Endothelial cell of umbilical vein (primary cell): ENCODE measurements around the gene NUPR1. TPM values are rescaled to one million over a fixed set of nuclear protein-coding genes. Genes with fewer than 3 reads are reported as not detected.

Source experiments
- BruUV-seq: library from RNA; stranded (reverse); fragments of 400-500 nt; replicated peaks from 2 replicates; lab custom pipeline; 2021; lab: Mats Ljungman, UMichigan
- CTCF ChIA-PET: fragments of 300-600, 350-600 bp; sonication (Branson Sonifier 250); formaldehyde crosslinking; loops from one replicate; lab custom pipeline; 2021; ENCODE audit warnings: antibody characterized with exemption, inconsistent platforms; lab: Charles Lee
- POLR2A ChIA-PET: fragments of 300-600, 350-600 bp; sonication (Branson Sonifier 250); formaldehyde crosslinking; loops from one replicate; lab custom pipeline; 2021; ENCODE audit warnings: antibody characterized with exemption, inconsistent platforms; lab: Charles Lee
- DNase-seq: peaks from one replicate; pipeline ENCODE4 v3.0.0-alpha.2; 2011; ENCODE audit warnings: low read depth, low spot score
- FAIRE-seq: peaks from 2 replicates; lab custom pipeline; 2011; peaks lifted over from hg19 to GRCh38; lab: Jason Lieb, UNC
- H2AFZ ChIP-seq: 2 replicates; pipeline ENCODE4 v1.6.0; 2012; ENCODE audit warnings: low read depth, low read length, control low read depth, inconsistent platforms
- H3K27ac ChIP-seq: 2 replicates; pipeline ENCODE4 v1.5.1; 2011; ENCODE audit warnings: low read depth, mild to moderate bottlenecking, control low read depth, low read length, moderate library complexity; ENCODE audit not compliant: insufficient read depth
- H3K27me3 ChIP-seq, 2 experiments: 2 replicates each; pipeline versions ENCODE4 v1.6.0 to v1.6.1; 2011; ENCODE audit warnings: low read length in 2 of 2, mixed read lengths in 1 of 2; ENCODE audit not compliant: control insufficient read depth in 2 of 2, insufficient read depth in 2 of 2
- H3K36me3 ChIP-seq, 2 experiments: 2 replicates in 1 of 2; 3 replicates in 1 of 2; pipeline ENCODE4 v1.5.1; 2011; ENCODE audit warnings: low read length in 2 of 2, mild to moderate bottlenecking in 1 of 2, moderate library complexity in 1 of 2; ENCODE audit not compliant: control insufficient read depth in 2 of 2, insufficient read depth in 2 of 2; ENCODE audit errors: extremely low read depth in 1 of 2
- H3K4me1 ChIP-seq: 3 replicates; pipeline ENCODE4 v1.5.1; 2011; ENCODE audit warnings: mild to moderate bottlenecking, low read length; ENCODE audit not compliant: control insufficient read depth, insufficient read depth; ENCODE audit errors: extremely low read depth
- H3K4me2 ChIP-seq: 2 replicates; pipeline ENCODE4 v1.6.1; 2011; ENCODE audit warnings: low read length, control low read depth, mixed read lengths; ENCODE audit not compliant: insufficient read depth
- H3K4me3 ChIP-seq, 3 experiments: fragments of 200-600 bp in 1 of 3; sonication (generic), shearing (Covaris generic) in 1 of 3; replicated peaks in 1 of 3; 2 replicates each; pipeline ENCODE4 v1.5.1; 2011 to 2016; ENCODE audit warnings: control low read depth in 3 of 3, low read length in 3 of 3, mild to moderate bottlenecking in 2 of 3, inconsistent platforms in 1 of 3, low read depth in 1 of 3, moderate library complexity in 1 of 3; ENCODE audit not compliant: insufficient read depth in 1 of 3
- H3K79me2 ChIP-seq: 2 replicates; pipeline ENCODE4 v1.6.0; 2012; ENCODE audit warnings: low read length, inconsistent platforms; ENCODE audit not compliant: control insufficient read depth, insufficient read depth
- H3K9ac ChIP-seq: replicated peaks from 2 replicates; pipeline ENCODE3; 2011; ENCODE audit warnings: low read length, control low read depth; ENCODE audit not compliant: insufficient read depth; ENCODE audit errors: extremely low read depth
- H3K9me1 ChIP-seq: replicated peaks from 3 replicates; pipeline ENCODE4 v1.6.0; 2011; ENCODE audit warnings: mild to moderate bottlenecking, low read length; ENCODE audit not compliant: control insufficient read depth, insufficient read depth; ENCODE audit errors: extremely low read depth
- H3K9me3 ChIP-seq: replicated peaks from 2 replicates; pipeline ENCODE4 v1.5.1; 2012; ENCODE audit warnings: low read length, inconsistent platforms; ENCODE audit not compliant: control insufficient read depth, insufficient read depth
- H4K20me1 ChIP-seq: replicated peaks from 2 replicates; pipeline ENCODE3; 2011; ENCODE audit warnings: mild to moderate bottlenecking, low read length; ENCODE audit not compliant: control insufficient read depth, insufficient read depth; ENCODE audit errors: extremely low read depth
- FOS ChIP-seq: IDR thresholded peaks from 2 replicates; pipeline ENCODE4 v1.6.1; 2011; ENCODE audit warnings: mild to moderate bottlenecking, low read length, moderate library complexity, borderline replicate concordance; ENCODE audit not compliant: insufficient read depth
- GATA2 ChIP-seq: IDR thresholded peaks from 2 replicates; pipeline ENCODE4 v1.7.0; 2011; ENCODE audit warnings: low read depth, mild to moderate bottlenecking, moderate library complexity, mixed read lengths, low read length; ENCODE audit not compliant: insufficient read length, insufficient read depth
- MYC ChIP-seq: IDR thresholded peaks from one replicate; pipeline ENCODE4 v1.6.1; 2011; ENCODE audit warnings: mild to moderate bottlenecking, low read depth, low read length
- POLR2A ChIP-seq: IDR thresholded peaks from 2 replicates; pipeline ENCODE4 v1.6.1; 2012; ENCODE audit warnings: low read depth, mild to moderate bottlenecking, control low read depth, low read length
- dilution Hi-C: fragments of 300-500 bp; cut with MboI; formaldehyde crosslinking; loops from one replicate; pipeline ENCODE4 v1.15.0; 2019; ENCODE audit warnings: low sequenced_read_pairs; ENCODE audit not compliant: extremely low pct_ligation_motif_present
- intact Hi-C: fragments of 100-400 bp; cut with micrococcal nuclease; formaldehyde crosslinking; loops from one replicate; pipeline ENCODE4 v1.10.0; 2022
- polyA plus RNA-seq, 4 experiments: library from polyadenylated mRNA; depleted of rRNA in 3 of 4; stranded (reverse) in 3 of 4; unstranded in 1 of 4; fragments of >200 nt; gene quantifications; 2 replicates each; pipeline versions ENCODE4 v1.2.1 to v1.2.3, GENCODE V29; 2011 to 2012; ENCODE audit warnings: missing spikeins in 1 of 4
- total RNA-seq: library from RNA; stranded (reverse); gene quantifications from 2 replicates; pipeline ENCODE4 v1.2.3, GENCODE V29; 2021
- TF ChIP-seq, protein P1 (sequence below), 2 donors: IDR thresholded peaks; 1 replicate in 1 of 2; 2 replicates in 1 of 2; pipeline ENCODE4 v1.5.1; 2011; ENCODE audit warnings: low read length in 2 of 2, mild to moderate bottlenecking in 2 of 2, moderate library complexity in 2 of 2, control low read depth in 1 of 2, inconsistent platforms in 1 of 2, low read depth in 1 of 2; ENCODE audit not compliant: insufficient read depth in 1 of 2; ENCODE audit errors: extremely low read depth in 1 of 2
- TF ChIP-seq, protein P2 (sequence below): IDR thresholded peaks from 2 replicates; pipeline ENCODE4 v1.6.1; 2011; ENCODE audit not compliant: insufficient read depth, insufficient read length

The NUPR1 gene
- total and polyA plus RNA-seq, 2 donors (not counting 3 experiments of a cell fraction or from before 2014, with no cell fraction given): 1.8 to 4.9 TPM

DNA sequence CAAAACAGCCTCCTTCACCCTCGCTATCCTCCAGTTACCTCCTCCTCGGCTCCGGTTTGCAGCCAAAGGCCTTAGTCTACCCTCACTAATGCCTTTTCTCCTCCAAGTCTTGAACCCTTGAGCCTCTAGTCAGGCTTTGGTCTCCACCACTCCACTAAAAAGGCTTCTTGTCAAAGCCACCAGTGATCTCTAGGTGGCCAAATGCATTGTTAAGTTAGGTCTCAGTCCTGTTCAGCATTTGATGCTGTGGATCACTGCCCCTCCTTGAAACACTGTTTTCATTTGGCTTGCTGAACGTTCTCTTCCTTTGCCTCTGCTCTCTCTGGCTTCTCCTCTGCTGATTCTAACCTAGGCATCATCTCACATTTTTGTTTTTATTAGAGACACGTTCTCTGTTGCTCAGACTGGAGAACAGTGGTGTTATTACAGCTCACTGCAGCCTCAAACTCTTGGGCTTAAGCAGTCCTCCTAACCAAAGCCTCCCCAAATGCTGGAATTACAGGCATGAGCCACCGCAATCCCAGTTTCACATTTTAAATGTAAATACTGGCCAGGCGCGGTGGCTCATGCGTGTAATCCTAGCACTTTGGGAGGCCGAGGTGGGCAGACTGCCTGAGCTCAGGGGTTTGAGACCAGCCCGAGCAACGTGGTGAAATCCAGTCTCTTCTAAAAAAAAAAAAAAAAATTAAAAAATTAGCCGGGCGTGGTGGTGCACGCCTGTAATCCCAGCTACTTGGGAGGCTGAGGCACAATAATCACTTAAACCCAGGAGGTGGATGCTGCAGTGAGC lies 16.1 kb upstream of the NUPR1 start:
- Histone ChIP-seq H3K27me3 (no peaks in the 10 kb centered on the region), H4K20me1 (no peaks in the 10 kb centered on the region), H3K79me2 (no peaks in the 10 kb centered on the region), H3K9me3 (no peaks in the 10 kb centered on the region), H3K9ac (no peak overlapping the region), H3K4me2 (peak overlapping the region; percentile 75), H3K27ac (no peak overlapping the region), H3K4me1 (peaks cover 5% of the 10 kb centered on the region), H3K36me3 (no peaks in the 10 kb centered on the region), H3K9me1 (no peaks in the 10 kb centered on the region), H3K4me3 (peak overlapping the region in 2 of 3 experiments; percentile 21 to 28), H2AFZ (peak overlapping the region; percentile 81)
- ChIA-PET POLR2A (no interaction called here), CTCF (no interaction called here)
- intact Hi-C loops: no loop called here
- no peak for TF ChIP-seq POLR2A
- TF ChIP-seq FOS: no peak
- TF ChIP-seq MYC: no peak
- TF ChIP-seq, protein P1, sequence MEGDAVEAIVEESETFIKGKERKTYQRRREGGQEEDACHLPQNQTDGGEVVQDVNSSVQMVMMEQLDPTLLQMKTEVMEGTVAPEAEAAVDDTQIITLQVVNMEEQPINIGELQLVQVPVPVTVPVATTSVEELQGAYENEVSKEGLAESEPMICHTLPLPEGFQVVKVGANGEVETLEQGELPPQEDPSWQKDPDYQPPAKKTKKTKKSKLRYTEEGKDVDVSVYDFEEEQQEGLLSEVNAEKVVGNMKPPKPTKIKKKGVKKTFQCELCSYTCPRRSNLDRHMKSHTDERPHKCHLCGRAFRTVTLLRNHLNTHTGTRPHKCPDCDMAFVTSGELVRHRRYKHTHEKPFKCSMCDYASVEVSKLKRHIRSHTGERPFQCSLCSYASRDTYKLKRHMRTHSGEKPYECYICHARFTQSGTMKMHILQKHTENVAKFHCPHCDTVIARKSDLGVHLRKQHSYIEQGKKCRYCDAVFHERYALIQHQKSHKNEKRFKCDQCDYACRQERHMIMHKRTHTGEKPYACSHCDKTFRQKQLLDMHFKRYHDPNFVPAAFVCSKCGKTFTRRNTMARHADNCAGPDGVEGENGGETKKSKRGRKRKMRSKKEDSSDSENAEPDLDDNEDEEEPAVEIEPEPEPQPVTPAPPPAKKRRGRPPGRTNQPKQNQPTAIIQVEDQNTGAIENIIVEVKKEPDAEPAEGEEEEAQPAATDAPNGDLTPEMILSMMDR (IDR thresholded peaks at IDR 0.05; ENCODE audit: extremely low read depth in 1 of 2, insufficient read depth in 1 of 2, low read depth in 1 of 2, low read length in 2 of 2): no peak
- no peak for TF ChIP-seq GATA2
- TF ChIP-seq, protein P2, sequence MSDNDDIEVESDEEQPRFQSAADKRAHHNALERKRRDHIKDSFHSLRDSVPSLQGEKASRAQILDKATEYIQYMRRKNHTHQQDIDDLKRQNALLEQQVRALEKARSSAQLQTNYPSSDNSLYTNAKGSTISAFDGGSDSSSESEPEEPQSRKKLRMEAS: no peak
- DNase-seq (no peak), FAIRE-seq (no peak)
- BruUV-seq: TSS peak; percentile 45
- dilution Hi-C loops: no loop called here
